PC-9 (cell line): ENCODE measurements around the gene F12.

Experiments used
- EZH2 ChIP-seq: fragments of 200-600 bp; sonication (generic); IDR thresholded peaks from 2 replicates; pipeline ENCODE4 v1.8.0; 2017; ENCODE audit warnings: antibody characterized with exemption, low read depth
- TF ChIP-seq, protein P1 (sequence below): fragments of 200-600 bp; sonication (generic); conservative IDR thresholded peaks from 2 replicates; pipeline ENCODE4 v1.6.1; 2017; ENCODE audit warnings: mixed run types, antibody characterized with exemption, mild to moderate bottlenecking, moderate library complexity

DNA sequence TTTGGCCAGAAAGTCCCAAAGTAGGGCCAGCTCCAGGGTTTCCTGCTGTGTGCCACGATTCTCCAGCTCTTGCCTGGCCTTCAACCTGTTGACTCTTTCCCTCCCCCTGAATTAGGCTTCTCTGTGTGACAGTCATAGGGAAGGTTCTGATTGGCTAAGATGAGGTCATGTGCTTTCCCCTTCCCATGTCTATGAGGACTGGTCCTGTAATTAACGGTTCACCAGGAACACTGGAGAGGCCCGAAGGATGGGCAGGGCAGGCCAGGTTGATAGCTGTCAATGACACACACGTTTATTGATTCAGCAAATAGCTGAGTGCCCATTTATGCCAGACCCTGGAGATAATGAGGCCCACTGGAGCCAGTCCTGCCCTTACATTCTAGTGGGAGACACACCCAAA lies 28.3 kb upstream of the F12 start:
- TF ChIP-seq, protein P1, sequence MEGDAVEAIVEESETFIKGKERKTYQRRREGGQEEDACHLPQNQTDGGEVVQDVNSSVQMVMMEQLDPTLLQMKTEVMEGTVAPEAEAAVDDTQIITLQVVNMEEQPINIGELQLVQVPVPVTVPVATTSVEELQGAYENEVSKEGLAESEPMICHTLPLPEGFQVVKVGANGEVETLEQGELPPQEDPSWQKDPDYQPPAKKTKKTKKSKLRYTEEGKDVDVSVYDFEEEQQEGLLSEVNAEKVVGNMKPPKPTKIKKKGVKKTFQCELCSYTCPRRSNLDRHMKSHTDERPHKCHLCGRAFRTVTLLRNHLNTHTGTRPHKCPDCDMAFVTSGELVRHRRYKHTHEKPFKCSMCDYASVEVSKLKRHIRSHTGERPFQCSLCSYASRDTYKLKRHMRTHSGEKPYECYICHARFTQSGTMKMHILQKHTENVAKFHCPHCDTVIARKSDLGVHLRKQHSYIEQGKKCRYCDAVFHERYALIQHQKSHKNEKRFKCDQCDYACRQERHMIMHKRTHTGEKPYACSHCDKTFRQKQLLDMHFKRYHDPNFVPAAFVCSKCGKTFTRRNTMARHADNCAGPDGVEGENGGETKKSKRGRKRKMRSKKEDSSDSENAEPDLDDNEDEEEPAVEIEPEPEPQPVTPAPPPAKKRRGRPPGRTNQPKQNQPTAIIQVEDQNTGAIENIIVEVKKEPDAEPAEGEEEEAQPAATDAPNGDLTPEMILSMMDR = no peak
- no peak for TF ChIP-seq EZH2
